ENCODE results near the gene TFEC. TPM values are rescaled to one million over a fixed set of nuclear protein-coding genes. Genes with fewer than 3 reads are reported as not detected.
"Not testable (repeated sequence)": the region's sequence is repeated elsewhere in the genome, so short reads cannot be mapped to it uniquely, and the experiment has no call there.

The TFEC gene
- total RNA-seq, 1 donor from 2014 or later = 0.04 TPM

DNA sequence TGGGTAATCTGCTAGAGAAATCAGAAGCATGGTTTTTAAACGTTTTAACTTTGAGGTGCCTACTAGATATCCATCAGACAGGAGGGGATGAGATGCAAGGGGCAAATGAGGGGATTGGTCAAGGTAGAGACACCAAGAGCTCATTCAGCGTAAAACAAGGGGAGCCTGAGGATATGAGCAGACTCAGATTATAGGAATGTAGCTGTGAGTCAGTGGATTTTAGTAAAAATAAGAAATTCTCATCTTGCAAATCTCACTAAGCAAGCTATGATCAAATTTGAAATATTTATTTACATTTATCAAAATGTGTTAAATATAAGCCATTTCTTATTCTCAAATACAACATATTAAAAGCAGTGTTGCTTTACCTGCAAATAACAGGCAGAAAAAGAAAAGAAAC is 21.4 kb upstream of the TFEC start:
- no peak for DNase-seq (ENCODE audit: low read depth)
- TF ChIP-seq, protein P1, sequence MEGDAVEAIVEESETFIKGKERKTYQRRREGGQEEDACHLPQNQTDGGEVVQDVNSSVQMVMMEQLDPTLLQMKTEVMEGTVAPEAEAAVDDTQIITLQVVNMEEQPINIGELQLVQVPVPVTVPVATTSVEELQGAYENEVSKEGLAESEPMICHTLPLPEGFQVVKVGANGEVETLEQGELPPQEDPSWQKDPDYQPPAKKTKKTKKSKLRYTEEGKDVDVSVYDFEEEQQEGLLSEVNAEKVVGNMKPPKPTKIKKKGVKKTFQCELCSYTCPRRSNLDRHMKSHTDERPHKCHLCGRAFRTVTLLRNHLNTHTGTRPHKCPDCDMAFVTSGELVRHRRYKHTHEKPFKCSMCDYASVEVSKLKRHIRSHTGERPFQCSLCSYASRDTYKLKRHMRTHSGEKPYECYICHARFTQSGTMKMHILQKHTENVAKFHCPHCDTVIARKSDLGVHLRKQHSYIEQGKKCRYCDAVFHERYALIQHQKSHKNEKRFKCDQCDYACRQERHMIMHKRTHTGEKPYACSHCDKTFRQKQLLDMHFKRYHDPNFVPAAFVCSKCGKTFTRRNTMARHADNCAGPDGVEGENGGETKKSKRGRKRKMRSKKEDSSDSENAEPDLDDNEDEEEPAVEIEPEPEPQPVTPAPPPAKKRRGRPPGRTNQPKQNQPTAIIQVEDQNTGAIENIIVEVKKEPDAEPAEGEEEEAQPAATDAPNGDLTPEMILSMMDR (IDR thresholded peaks at IDR 0.05; ENCODE audit: insufficient read depth, low read length, poor library complexity, severe bottlenecking) = no peak
- no peak overlapping the region for H3K4me3 ChIP-seq (ENCODE audit: low read depth, low read length)
- H3K27me3 ChIP-seq (ENCODE audit: control insufficient read depth, insufficient read depth, low read length) = no peaks in the 10 kb centered on the region
- H3K36me3 ChIP-seq (ENCODE audit: control insufficient read depth, insufficient read depth, low read length) = no peaks in the 10 kb centered on the region

DNA sequence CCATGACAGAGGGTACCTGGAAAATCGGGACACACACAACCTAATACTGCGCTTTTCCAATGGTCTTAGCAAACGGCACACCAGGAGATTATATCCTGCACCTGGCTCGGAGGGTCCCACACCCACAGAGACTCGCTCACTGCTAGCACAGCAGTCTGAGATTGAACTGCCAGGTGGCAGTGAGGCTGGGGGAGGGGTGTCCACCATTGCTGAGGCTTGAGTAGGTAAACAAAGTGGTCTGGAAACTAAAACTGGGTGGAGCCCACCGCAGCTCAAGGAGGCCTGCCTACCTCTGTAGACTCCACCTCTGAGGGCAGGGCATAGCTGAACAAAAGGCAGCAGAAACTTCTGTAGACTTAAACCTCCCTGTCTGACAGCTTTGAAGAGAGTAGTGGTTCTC is 16.7 kb upstream of the TFEC start:
- not testable (repeated sequence) for H3K4me3 ChIP-seq (ENCODE audit: low read depth, low read length); H3K27me3 ChIP-seq (ENCODE audit: control insufficient read depth, insufficient read depth, low read length); H3K36me3 ChIP-seq (ENCODE audit: control insufficient read depth, insufficient read depth, low read length); DNase-seq (ENCODE audit: low read depth)

DNA sequence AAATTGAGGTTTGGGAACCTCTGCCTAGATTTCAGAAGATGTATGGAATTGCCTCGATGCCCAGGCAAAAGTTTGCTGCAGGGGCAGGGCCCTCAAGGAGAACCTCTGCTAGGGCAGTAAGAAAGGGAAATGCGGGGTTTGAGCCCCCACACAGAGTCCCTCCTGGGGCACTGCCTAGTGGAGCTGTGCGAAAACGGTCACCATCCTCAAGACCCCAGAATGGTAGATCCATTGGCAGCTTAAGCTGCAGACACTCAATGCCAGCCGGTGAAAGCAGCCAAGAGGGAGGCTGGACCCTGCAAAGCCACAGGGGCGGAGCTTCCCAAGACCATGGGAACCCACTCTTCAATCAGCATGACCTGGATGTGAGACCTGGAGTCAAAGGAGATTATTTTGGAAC is 15.0 kb upstream of the TFEC start:
- DNase-seq (ENCODE audit: low read depth) = no peak
- H3K36me3 ChIP-seq (ENCODE audit: control insufficient read depth, insufficient read depth, low read length) = no peaks in the 10 kb centered on the region
- TF ChIP-seq, protein P1 (IDR thresholded peaks at IDR 0.05; ENCODE audit: insufficient read depth, low read length, poor library complexity, severe bottlenecking) = no peak
- H3K4me3 ChIP-seq (ENCODE audit: low read depth, low read length) = no peak overlapping the region
- H3K27me3 ChIP-seq (ENCODE audit: control insufficient read depth, insufficient read depth, low read length) = no peaks in the 10 kb centered on the region

DNA sequence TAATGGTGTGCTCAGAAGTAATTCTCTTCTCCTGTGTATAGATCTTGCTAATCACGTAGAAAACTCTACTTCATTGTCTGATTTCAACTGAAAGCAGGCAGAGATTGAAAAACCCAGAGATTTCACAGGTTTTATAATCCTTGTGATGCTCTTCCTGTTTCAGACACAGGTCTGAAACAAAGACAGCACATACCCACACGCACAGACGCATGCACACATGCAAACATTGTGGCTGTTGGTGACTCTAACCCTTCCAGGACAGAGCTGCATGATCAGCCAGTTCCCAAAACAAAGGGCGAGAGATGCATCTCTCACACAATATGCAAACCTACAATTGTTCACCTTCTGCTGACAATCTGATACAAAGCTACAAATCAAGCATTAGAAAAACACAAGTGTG is 11.1 kb upstream of the TFEC start:
- no peak for DNase-seq (ENCODE audit: low read depth)
- TF ChIP-seq, protein P1 (IDR thresholded peaks at IDR 0.05; ENCODE audit: insufficient read depth, low read length, poor library complexity, severe bottlenecking) = no peak
- Histone ChIP-seq H3K27me3 (ENCODE audit: control insufficient read depth, insufficient read depth, low read length) (no peaks in the 10 kb centered on the region), H3K4me3 (ENCODE audit: low read depth, low read length) (no peak overlapping the region), H3K36me3 (ENCODE audit: control insufficient read depth, insufficient read depth, low read length) (no peaks in the 10 kb centered on the region)

DNA sequence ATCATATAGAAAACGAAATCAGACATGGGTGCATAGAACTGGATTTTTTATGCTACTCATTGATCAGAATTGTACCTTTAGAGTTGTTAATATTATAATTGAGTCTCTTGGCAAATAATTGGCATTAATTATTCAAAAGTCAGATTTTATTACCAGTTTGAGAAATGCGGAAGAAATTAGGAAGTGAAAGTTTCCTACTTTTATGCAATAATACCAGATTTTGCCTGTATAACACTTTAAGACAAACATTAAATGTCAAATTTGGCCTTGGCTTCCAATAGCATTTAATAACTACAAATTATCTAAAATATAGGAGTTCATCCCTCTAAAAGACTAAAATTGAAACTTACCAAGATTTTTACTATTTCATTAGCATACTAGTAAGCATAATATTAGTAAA is 6.8 kb upstream of the TFEC start:
- Histone ChIP-seq H3K27me3 (ENCODE audit: control insufficient read depth, insufficient read depth, low read length) (no peaks in the 10 kb centered on the region), H3K36me3 (ENCODE audit: control insufficient read depth, insufficient read depth, low read length) (no peaks in the 10 kb centered on the region), H3K4me3 (ENCODE audit: low read depth, low read length) (no peak overlapping the region)
- DNase-seq (ENCODE audit: low read depth) = no peak
- TF ChIP-seq, protein P1 (IDR thresholded peaks at IDR 0.05; ENCODE audit: insufficient read depth, low read length, poor library complexity, severe bottlenecking) = no peak

DNA sequence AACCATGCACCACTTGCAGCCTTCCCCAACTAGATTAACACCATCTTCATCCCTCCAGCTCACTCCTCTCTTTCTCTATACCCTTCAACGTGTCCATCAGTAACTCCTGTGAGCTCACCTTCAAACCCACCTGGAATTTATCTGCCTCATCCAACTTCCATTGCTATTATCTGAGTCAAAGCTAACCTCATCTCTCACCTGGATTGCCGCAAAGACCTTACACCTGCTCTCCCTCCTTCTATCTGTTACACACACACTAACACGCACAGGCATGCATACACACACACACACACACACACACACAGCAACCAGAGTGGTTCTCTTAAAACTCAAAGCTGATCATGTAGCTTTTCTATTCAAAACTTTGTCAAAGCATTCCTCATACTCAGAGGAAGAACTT is 3.8 kb upstream of the TFEC start:
- no peak overlapping the region for H3K4me3 ChIP-seq (ENCODE audit: low read depth, low read length)
- H3K27me3 ChIP-seq (ENCODE audit: control insufficient read depth, insufficient read depth, low read length) = no peaks in the 10 kb centered on the region
- TF ChIP-seq, protein P1 (IDR thresholded peaks at IDR 0.05; ENCODE audit: insufficient read depth, low read length, poor library complexity, severe bottlenecking) = no peak
- no peak for DNase-seq (ENCODE audit: low read depth)
- H3K36me3 ChIP-seq (ENCODE audit: control insufficient read depth, insufficient read depth, low read length) = no peaks in the 10 kb centered on the region

Data from kidney epithelial cell (primary cell).